Smooth muscle cell (in vitro differentiated cells): ENCODE measurements around the gene JAK1. TPM values are rescaled to one million over a fixed set of nuclear protein-coding genes. Genes with fewer than 3 reads are reported as not detected.

ENCODE experiments used
- DNase-seq: peaks from one replicate; lab custom pipeline; 2025; ENCODE audit not compliant: unreplicated experiment; lab: John Stamatoyannopoulos, UW
- H2AFZ ChIP-seq: fragments of 200-600 bp; sonication (generic); 2 replicates; pipeline ENCODE4 v1.6.0; 2016; ENCODE audit warnings: antibody characterized with exemption, low read depth, mild to moderate bottlenecking
- H3F3A ChIP-seq: fragments of 200-600 bp; sonication (generic); 2 replicates; pipeline ENCODE4 v1.6.0; 2017; ENCODE audit warnings: antibody characterized with exemption, low read depth
- H3K27ac ChIP-seq: fragments of 200-600 bp; sonication (generic); 2 replicates; pipeline ENCODE4 v1.5.1; 2016; ENCODE audit warnings: low read depth, mild to moderate bottlenecking
- H3K27me3 ChIP-seq: fragments of 200-600 bp; sonication (generic); 2 replicates; pipeline ENCODE4 v1.6.1; 2016; ENCODE audit warnings: low read depth, mild to moderate bottlenecking
- H3K36me3 ChIP-seq: fragments of 200-600 bp; sonication (generic); 2 replicates; pipeline ENCODE4 v1.5.1; 2016; ENCODE audit warnings: low read depth
- H3K4me1 ChIP-seq: fragments of 200-600 bp; sonication (generic); 2 replicates; pipeline ENCODE4 v1.5.1; 2016; ENCODE audit warnings: low read depth
- H3K4me2 ChIP-seq: fragments of 200-600 bp; sonication (generic); 2 replicates; pipeline ENCODE4 v1.6.0; 2016; ENCODE audit warnings: mild to moderate bottlenecking
- H3K4me3 ChIP-seq: fragments of 200-600 bp; sonication (generic); 2 replicates; pipeline ENCODE4 v1.5.1; 2016; ENCODE audit warnings: mild to moderate bottlenecking
- H3K79me2 ChIP-seq: fragments of 200-600 bp; sonication (generic); 2 replicates; pipeline ENCODE4 v1.6.0; 2016; ENCODE audit warnings: low read depth, mild to moderate bottlenecking
- H3K9ac ChIP-seq: fragments of 200-600 bp; sonication (generic); 2 replicates; pipeline ENCODE4 v1.6.0; 2016; ENCODE audit warnings: low read depth
- H3K9me3 ChIP-seq: fragments of 200-600 bp; sonication (generic); replicated peaks from 2 replicates; pipeline ENCODE4 v1.5.1; 2016; ENCODE audit warnings: low read depth
- H4K20me1 ChIP-seq: fragments of 200-600 bp; sonication (generic); 2 replicates; pipeline ENCODE4 v1.6.0; 2016; ENCODE audit warnings: low read depth
- WGBS: methylation state at CpG from one replicate; pipeline ENCODE4 v1.1.7; 2016; ENCODE audit warnings: low lambda C conversion rate; 5-methylcytosine and 5-hydroxymethylcytosine counted together
- polyA plus RNA-seq: library from polyadenylated mRNA; unstranded; fragments of >200 nt; fragmentation: Nextera tagmentation; extraction: Ambion mirVana; gene quantifications from 2 replicates; pipeline ENCODE4 v1.2.1, GENCODE V29; 2016
- total RNA-seq: library from RNA; depleted of rRNA; stranded (reverse); fragments of >200 nt; gene quantifications from 2 replicates; pipeline ENCODE4 v1.2.3, GENCODE V29; 2014
- TF ChIP-seq, protein P1 (sequence below): fragments of 200-600 bp; sonication (generic); IDR thresholded peaks from 2 replicates; pipeline ENCODE4 v1.5.1; 2017; ENCODE audit warnings: borderline replicate concordance, mild to moderate bottlenecking, antibody characterized with exemption; ENCODE audit not compliant: insufficient read depth, poor library complexity, severe bottlenecking

The JAK1 gene
- 101 and 110 TPM in 2 replicates for total RNA-seq
- 44.9 and 52.4 TPM in 2 replicates for polyA plus RNA-seq

DNA sequence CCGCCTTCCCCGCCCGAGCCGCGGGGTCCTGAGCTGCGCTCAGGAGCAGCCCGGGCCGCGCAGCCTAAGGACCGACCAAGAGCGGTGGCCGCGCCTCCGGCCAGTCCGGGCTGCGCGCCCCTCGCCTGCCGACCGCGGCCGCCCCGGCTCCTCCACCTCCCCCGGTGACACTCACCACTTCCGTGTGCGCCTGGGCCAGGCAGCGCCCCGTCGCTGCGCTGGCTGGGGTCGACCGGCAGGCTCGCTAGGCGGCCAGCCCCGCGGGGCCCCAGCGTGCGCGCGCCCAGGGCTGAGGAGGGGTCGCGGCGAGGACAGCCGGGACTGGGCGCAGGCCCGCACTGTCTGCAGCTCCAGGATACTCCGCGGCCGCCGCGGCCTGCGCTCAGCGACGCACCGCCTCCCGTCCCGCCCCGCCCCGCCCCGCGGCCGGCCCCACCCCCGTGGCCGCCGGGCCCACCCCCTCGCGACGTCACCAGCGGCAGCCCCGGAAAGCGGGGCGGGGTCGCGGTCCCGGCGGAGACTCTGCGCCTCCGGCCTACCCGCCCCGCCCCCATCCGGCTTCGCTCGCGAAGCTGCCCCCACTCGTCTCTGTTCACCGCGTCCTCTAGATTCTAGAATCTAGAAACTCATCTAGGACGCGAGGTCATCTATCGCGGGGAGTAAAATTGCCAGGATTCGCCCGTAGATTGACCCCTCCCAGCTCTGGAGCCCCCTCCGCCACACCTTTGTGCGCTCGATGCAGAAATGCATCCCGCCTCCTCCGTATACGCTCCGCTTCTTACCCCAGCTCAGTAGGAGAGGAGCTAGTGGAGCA is at the start of gene JAK1:
JAK1 (minus strand) TSS at position 392 of the 814 bp plus-strand sequence. CDS start 80,285 bp downstream, outside the sequence.
- H3K4me3 ChIP-seq = peak within 1 kb of the TSS; percentile 99
- peaks cover 16% of the 10 kb centered on the region for H3K4me1 ChIP-seq
- no peaks in the 10 kb centered on the region for H3K36me3 ChIP-seq
- peak; percentile 64 for DNase-seq
- H3K79me2 ChIP-seq = peaks cover 46% of the 10 kb centered on the region
- no peaks in the 10 kb centered on the region for H3K9me3 ChIP-seq
- WGBS = under 1% methylated on average over 50 of the region's 100 CpGs
- H4K20me1 ChIP-seq = peaks cover 43% of the 10 kb centered on the region
- peak within 1 kb of the TSS; percentile 92 for H3K9ac ChIP-seq
- TF ChIP-seq, protein P1, sequence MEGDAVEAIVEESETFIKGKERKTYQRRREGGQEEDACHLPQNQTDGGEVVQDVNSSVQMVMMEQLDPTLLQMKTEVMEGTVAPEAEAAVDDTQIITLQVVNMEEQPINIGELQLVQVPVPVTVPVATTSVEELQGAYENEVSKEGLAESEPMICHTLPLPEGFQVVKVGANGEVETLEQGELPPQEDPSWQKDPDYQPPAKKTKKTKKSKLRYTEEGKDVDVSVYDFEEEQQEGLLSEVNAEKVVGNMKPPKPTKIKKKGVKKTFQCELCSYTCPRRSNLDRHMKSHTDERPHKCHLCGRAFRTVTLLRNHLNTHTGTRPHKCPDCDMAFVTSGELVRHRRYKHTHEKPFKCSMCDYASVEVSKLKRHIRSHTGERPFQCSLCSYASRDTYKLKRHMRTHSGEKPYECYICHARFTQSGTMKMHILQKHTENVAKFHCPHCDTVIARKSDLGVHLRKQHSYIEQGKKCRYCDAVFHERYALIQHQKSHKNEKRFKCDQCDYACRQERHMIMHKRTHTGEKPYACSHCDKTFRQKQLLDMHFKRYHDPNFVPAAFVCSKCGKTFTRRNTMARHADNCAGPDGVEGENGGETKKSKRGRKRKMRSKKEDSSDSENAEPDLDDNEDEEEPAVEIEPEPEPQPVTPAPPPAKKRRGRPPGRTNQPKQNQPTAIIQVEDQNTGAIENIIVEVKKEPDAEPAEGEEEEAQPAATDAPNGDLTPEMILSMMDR = no peak
- peak within 1 kb of the TSS; percentile 100 for H3K4me2 ChIP-seq
- H3K27ac ChIP-seq = peak within 1 kb of the TSS; percentile 94
- no peaks in the 10 kb centered on the region for H3K27me3 ChIP-seq
- H2AFZ ChIP-seq = peak within 1 kb of the TSS; percentile 93
- H3F3A ChIP-seq = no peaks in the 10 kb centered on the region

DNA sequence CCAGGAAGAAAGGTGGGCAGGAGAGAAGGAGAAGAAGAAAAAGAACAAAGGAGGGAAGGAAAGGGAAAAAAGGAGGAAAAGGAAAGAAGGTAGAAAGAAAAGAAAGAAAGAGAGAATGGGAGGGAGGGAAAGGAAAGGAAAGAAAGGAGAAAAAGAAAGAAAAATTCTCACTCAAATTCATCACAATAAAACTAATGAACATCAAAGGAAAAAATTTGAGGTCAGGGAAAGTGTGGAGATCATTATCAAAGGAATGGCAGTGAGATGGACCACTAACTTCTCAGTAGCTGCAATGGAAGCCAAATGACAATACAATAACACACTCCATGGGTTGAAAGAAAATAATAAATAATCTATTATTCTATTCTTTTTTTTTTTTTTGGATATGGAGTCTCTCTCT is 48.0 kb upstream of the JAK1 start:
- no peaks in the 10 kb centered on the region for H3K36me3 ChIP-seq
- no peak overlapping the region for H3K9ac ChIP-seq
- H3K4me3 ChIP-seq = no peak overlapping the region
- H4K20me1 ChIP-seq = no peaks in the 10 kb centered on the region
- no peaks in the 10 kb centered on the region for H3K79me2 ChIP-seq
- no peaks in the 10 kb centered on the region for H3K9me3 ChIP-seq
- H3K27me3 ChIP-seq = no peaks in the 10 kb centered on the region
- no peak for DNase-seq
- TF ChIP-seq, protein P1 = no peak
- H2AFZ ChIP-seq = no peak overlapping the region
- H3F3A ChIP-seq = no peaks in the 10 kb centered on the region
- no peak overlapping the region for H3K4me2 ChIP-seq
- H3K27ac ChIP-seq = no peak overlapping the region
- no peaks in the 10 kb centered on the region for H3K4me1 ChIP-seq

DNA sequence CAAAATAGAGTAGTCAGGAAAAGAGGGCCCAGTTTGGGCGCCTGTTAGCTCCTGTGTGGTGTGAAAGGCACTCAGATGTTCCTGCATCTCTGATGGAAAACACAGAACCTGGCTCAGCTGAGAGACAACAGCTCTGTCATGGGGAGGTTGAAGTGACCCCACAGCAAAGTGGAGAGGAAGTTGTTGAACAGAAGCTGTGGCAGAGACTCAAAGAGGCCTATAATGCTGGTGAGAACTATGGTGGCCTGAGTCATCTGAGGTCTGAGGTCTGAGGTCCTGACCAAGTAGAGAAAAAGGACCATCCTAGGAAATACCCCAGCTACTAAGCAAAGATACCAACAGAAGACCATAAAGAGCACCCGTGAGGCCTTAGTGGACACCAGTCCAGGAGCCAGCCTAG is 45.6 kb upstream of the JAK1 start:
- no peaks in the 10 kb centered on the region for H3F3A ChIP-seq
- no peak overlapping the region for H3K9ac ChIP-seq
- no peak overlapping the region for H2AFZ ChIP-seq
- no peaks in the 10 kb centered on the region for H3K4me1 ChIP-seq
- no peaks in the 10 kb centered on the region for H4K20me1 ChIP-seq
- no peaks in the 10 kb centered on the region for H3K79me2 ChIP-seq
- no peaks in the 10 kb centered on the region for H3K27me3 ChIP-seq
- DNase-seq = no peak
- no peak overlapping the region for H3K27ac ChIP-seq
- WGBS = 98% methylated on average over 2 of the region's 2 CpGs
- no peaks in the 10 kb centered on the region for H3K9me3 ChIP-seq
- H3K36me3 ChIP-seq = no peaks in the 10 kb centered on the region
- no peak overlapping the region for H3K4me2 ChIP-seq
- H3K4me3 ChIP-seq = no peak overlapping the region
- TF ChIP-seq, protein P1 = no peak
